ELR (cell line): ENCODE results near the gene SYT5.
"Not testable (repeated sequence)": the region's sequence is repeated elsewhere in the genome, so short reads cannot be mapped to it uniquely, and the experiment has no call there.

Experiments used
- DNase-seq: peaks from one replicate; pipeline ENCODE4 v3.0.0-alpha.2; 2015; ENCODE audit warnings: low read depth

The SYT5 gene

DNA sequence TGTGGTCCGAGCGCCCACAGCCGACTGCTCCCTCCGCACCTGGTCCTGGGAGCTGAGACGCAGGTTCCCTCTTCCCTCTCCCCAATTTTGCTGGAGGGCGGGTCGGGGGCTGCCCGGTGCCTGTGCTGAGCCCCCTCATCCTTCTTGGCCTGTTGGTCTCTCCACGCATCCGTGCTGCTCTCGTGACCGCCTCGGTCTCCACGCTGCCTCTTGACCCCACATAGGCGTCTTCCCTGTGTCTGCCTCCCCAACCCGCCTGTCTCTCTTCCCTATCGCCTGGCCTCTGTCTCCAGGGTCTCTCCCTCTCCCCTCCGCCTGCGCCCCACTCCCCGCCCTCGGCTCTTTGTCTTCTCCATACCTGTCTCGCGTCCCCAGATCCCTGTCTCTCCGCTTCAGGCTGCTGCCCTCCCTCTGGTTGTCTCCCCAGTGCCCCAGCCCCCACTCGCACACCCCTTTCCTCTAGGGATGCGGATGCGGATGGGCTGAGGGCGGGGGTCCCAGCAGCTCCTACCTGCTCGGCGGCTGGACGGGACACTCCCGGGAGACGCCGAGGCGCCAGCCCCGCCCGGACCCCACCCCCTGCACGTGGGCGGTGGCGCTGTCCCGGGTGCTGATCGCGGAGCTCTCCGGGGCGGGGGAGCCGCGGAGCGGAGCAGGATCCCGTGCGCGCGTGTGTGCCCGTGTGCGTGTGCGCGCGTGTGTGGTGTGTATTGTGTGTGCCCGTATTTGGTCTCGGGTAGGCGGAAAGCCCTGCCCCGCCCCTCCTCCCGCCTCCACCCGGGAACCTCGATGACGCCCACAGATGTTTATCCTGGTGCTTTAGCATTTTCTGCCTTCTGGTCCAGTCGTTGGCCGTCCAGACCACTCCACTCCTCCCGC lies at the start of gene SYT5:
TSS of gene SYT5 (minus strand) at position 684 of the 879 bp plus-strand sequence. CDS start 1,248 bp downstream, outside the sequence.
- DNase-seq = peak; percentile 38

DNA sequence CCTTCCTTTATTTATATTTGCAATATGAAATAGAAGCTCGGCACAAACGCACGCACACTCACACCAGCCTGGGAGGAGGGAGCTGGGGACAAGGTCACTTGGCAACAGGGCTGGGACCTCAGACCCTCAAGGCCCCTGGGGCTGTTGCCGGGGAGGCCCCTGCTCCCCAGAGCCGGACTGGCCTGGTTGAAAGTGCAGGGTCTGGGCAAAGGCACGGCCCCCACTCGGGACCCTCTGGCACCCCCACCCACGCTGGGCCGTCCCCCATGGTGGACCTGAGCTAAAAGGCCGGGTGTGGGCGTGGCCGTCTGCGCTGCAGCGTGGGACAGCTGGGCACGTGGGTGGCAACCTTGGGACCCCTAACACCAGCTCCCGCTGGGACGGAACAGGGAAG lies 49.7 kb upstream of the SYT5 start:
- no peak for DNase-seq

DNA sequence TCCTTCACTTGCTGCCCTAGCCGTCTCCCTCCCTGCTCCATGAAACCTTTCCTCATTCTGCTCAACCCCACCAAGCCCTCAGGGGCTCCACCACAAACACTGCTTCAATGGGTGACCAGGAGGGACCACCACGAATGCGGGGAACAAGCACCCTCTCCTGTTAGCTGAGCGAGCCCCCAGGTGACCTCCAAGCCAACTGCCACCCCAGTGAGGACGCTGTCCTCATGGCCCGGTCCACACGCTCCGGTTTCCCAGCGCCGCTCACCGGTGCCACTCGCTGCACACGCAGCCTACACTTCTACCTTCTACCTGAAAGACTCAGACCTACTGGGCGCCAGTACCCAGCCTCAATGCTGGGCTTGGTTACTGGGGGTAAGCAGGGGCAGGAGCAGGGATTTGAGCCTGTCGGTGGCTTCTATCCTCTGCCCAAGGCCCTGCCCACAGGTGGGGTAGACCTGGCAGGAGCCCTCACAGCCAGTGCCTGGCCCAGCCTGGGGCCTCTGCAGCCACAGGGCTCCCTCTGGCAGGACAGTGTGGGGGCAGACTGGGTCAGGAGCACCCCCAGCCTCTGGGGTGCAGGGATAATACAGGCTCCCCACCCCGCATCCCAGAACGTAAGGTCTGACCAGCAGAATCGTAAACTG lies 49.2 kb upstream of the SYT5 start:
- DNase-seq = no peak

- DNase-seq = no peak
Measured at GRCh38 chr19:55228403-55229031, 48.4 kb upstream of the SYT5 start, which contains the start of gene TMEM86B. TSS of gene TMEM86B (minus strand) at chr19:55228763. CDS start at chr19:55228741, 22 bp downstream.

DNA sequence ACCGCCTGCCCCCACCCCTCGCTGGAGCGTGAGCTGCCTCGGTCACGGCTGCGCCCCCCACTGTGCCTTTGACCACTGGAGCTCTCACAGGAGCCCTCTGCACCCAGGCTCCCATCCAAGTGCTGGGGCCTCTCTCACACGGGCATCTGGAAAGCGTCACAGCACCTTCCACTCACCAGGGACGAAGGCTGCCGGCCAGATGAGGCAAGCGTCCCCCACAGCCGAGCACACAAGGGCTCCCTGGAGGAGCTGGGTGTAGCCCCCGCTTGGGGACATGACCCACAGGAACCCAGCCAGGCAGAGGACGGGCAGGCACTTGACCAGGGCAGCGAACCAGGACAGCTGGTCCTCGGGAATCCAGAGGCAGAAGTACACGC lies 47.9 kb upstream of the SYT5 start:
- DNase-seq = no peak

DNA sequence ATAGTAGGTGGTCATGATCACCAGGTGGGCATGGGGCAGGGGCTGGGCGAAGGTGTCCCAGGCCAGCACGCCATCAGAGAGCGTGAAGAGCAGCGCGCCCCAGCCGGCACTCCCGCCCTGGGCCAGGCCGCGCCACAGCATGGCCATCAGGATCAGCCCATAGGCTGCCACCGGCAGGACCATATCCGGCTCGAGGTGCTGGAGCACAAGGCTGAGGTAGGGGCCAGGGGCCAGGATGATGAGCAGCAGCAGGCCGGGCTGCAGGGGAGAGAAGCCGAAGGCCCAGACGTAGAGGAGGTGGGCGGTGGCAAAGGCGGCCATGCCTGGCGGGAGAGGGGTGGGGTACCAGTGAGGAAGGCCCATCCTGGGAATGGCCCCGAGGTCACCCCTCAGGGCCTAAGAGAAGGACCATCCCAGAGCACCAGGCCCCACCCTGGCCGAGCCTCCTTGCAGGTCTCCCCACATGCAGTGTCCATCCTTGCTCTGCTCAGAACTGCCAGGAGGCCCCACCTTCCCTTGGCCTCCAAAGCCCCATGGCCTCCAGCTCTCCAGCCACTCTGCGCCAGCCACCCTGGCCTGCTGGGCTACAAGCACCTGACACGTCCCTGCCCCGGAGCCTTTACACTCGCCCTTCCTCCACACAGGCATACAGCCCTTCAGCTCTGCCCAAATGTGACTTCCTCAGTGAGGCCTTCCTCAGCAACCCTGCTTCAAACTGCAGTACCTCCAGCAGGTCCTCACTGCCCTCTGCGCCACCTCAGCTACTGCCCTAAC lies 47.3 kb upstream of the SYT5 start:
- no peak for DNase-seq

- no peak for DNase-seq
Measured at GRCh38 chr19:55226788-55227187, 46.7 kb upstream of the SYT5 start.

GRCh38 chr19:55226273-55226672 lies 46.2 kb upstream of the SYT5 start:
- DNase-seq = no peak

DNA sequence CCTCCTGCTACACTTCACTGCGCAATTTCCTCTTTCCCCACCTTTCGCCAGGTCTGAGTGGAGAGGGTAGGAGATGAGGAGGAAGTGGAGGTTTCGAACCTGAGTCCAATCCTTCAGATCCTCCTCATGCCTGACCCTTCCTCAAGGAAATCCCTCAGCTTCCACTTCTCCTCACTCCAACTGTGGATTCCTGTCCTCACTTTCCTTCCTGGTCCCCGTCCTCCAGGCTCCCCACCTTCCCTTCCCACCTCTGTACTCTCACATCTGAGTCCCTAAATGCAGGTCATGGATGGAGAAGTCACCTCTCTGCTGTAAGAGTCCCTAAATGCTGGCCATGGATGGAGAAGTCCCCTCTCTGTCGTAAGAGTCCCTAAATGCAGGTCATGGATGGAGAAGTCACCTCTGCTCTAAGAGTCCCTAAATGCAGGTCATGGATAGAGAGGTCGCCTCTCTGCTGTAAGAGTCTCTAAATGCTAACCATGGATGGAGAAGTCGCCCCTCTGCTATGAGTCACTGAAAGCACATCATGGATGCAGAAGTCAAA lies 45.4 kb upstream of the SYT5 start:
- no peak for DNase-seq

DNA sequence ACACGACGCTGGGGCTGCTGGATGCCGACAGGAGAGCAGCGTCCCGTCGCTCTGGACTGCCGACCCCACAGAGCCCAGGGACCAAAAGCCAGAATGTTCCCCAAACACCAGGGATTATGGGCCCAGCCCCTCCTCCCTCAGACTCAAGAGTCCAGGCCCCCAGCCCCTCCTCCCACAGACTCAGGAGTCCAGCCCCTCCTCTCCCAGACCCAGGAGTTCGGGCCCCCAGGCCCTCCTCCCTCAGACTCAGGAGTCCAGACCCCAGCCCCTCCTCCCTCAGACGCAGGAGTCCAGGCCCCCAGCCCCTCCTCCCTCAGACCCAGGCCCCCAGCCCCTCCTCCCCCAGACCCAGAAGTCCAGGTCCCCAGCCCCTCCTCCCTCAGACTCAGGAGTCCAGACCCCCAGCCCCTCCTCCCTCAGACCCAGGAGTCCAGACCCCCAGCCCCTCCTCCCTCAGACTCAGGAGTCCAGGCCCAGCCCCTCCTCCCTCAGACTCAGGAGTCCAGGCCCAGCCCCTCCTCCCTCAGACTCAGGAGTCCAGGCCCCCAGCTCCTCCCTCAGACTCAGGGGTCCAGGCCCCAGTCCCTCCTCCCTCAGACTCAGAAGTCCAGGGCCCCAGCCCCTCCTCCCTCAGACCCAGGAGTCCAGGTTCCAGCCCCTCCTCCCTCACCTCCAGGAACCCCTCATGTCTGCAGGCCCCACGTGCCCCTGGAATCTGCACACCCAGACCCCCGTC lies 44.8 kb upstream of the SYT5 start:
- not testable (repeated sequence) for DNase-seq

DNA sequence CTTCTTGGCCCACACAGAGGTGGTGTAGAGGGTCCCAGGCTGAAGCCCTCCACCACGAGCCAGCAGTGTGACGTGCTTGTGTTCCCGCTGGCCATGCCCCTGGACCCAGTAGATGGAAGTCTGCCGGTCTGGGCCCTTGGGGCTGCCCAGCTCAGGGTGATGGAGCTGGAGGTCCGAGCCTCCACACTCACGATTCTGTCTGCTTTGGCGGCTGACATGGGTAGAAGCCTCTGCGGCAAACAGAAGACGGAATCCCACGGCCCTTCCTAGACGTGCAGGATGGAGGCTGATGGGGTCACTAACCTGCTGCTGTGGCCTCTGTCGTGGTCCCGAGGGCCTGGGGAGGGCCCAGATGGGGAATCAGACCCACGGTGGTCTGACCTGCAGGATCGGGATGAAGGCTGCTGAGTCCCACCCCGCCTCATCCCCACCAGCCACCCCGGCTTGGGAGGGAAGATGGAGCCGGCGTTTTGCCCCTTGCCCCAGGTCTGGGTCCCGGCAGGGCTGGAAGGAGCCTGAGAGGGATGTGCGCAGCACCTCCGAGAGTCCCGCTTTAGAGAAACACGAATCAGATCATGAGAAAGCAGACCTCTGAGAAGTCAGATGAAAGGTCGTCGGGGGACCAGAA lies 44.1 kb upstream of the SYT5 start:
- DNase-seq = no peak

DNA sequence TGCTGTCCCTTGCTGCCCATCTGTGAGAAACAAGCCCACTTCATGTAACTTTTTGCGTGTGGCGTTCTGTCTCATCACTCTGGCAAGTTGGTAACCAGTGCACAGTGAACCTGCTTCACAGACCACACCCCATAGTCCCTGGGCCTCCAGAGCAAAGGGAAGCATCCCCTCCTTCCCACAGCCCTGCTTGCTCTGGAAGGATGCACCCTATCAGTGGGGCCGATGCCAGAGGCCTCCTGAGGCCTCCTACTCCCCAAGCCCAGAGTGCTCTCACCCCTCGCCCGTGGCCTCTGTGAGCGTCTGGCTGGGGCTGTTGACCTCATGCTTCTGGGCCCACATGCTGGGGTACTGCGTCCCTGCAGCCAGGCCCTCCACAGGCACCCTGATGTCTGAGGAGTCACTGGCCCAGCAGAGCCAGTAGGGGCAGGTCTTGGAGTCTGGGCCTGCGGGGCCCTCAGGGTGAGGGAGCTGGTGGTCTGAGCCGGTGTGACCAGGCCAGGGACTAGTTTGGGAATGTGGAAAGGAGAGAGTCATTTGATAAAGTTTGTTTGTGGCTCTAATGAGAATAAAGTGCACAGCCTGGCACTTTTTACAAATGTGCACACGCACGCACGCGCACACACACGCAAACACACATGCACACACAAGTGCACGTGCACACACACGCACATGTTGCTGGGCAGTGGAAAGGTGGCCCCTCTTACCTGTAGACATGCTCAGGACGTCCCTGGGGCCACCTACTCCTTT lies 43.4 kb upstream of the SYT5 start:
- no peak for DNase-seq

DNA sequence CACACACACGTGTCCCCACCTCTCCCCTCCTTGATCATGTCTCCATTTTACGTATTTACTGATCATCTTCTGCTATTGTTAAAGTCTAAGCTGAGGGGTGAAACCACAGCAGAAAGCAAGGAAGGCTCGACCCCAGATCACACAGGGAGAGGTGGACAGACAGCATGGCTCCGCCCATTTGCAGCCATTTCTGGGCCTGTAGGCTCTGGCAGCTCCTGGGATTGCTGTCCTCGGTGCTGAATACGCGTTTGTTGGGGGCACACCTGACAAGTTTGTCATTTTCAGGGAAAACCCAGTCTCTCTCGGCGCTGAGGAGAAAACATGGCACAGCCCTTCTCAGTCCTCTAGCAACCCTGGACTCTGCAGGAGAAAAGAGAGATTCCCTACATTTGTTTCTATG lies 40.4 kb upstream of the SYT5 start:
- DNase-seq = peak; percentile 25

DNA sequence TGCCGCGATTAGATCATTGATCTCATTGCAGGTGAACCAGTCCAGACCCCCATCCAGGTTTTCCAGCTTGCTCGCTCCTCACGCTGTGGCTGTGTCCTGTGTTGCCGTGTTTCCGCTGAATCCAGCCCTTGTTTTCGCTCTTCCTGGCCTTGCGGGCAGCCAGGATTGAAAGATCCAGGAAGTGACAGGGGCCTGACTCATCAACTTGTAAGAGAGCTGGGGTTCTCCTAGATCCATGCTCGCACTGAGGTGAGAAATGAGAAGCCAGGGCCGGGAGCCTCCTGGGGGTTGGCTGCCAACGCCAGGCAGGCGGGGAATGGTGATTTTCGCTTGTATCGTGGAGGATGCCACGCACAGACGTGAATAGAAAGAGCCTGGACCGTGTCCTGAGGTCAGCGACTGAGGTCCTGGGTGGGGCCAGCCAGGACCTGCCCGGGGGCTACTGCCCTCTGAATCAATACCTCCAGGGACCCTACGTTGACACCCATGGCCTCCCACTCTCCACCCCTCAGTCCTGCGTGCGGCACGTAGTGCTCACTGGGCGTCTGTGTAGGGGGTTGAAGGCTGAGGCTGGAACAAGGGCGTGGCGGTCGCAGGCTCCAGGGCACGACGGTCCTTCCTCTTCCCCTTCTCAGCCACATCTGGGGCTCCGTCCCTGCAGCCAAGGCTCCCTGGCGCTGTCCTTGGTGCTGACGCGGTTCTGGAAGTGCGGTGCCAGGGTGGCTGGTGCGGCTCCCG lies 36.5 kb upstream of the SYT5 start:
- DNase-seq = peak; percentile 100

DNA sequence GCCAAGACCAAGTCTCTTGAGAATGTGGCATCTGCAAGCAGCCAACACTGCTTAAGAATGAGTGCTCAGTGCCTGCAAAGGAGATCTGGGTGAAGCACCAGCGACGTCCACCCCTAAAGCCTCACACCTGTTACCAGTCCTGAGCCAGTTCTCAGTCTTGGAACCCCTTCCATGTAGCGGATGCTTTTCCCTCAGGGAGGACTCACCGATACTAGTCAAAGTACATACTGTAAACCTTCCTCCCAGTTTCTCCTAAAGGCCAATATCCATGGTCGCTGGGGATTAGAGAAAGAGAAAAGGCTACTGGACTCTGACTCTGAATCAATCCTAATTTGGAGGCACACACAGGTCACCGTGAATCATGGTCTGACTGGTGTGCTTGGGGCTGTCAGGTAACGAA lies 33.5 kb upstream of the SYT5 start:
- no peak for DNase-seq

- peak; percentile 30 for DNase-seq
Measured at GRCh38 chr19:55212447-55212846, 32.4 kb upstream of the SYT5 start.

GRCh38 chr19:55209693-55210472 lies 29.8 kb upstream of the SYT5 start:
- DNase-seq = peak; percentile 98
